C4-2B (cell line): ENCODE data around the gene SEMA4D.

Experiments
- H3K27ac ChIP-seq: fragments of 450-650 bp; 2 replicates; pipeline ENCODE4 v1.5.1; 2017
- CTCF ChIP-seq: fragments of 450-650 bp; conservative IDR thresholded peaks from 2 replicates; pipeline ENCODE4 v1.5.1; 2017; ENCODE audit warnings: mild to moderate bottlenecking
- ZFX ChIP-seq: fragments of 450-650 bp; IDR thresholded peaks from 2 replicates; pipeline ENCODE4 v1.6.1; 2017

SEMA4D gene

DNA sequence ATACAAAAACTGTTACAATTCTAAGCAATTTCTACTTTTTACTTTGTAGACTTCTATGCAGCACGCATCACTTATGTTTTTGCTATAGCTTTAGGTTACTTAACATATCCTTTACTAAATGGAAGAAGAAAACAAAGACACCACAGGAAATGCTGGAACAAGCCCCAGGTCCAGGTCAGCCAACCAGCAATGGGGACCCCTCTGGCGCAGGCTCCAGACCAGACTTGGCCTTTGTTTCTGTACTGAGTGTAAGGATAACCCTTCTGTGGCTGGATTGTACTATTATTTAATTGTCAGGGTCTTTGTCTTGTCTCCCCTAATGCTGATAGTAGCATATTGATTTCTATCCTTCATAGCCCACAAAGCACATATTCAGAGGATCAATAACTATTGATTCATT lies 4.2 kb downstream of the SEMA4D start:
- H3K27ac ChIP-seq = no peak overlapping the region
- no peak for TF ChIP-seq CTCF
- TF ChIP-seq ZFX = no peak

DNA sequence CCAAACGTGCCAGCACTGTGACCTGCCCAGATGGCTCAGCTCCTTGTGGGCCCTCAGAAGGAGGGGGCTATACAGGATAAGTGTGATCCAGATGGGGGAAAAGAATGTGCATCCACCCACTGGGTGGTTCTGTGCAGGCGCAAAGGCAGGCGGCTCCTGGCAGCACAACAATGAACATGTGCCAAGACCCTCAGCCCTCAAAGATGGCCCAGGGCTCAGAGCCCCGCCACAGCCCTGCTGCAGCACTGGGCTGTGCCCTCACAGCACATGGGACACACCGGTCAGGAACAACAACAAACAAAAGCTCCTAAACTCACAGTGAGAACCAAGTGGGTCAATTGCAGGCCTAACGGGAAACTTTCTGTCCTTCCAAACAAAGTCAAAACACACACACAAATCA lies 4.7 kb downstream of the SEMA4D start:
- no peak overlapping the region for H3K27ac ChIP-seq
- TF ChIP-seq CTCF = no peak
- TF ChIP-seq ZFX = no peak

- H3K27ac ChIP-seq = no peak overlapping the region
Measured at GRCh38 chr9:89492586-89492985, 5.3 kb downstream of the SEMA4D start.

GRCh38 chr9:89491694-89492093 lies 6.2 kb downstream of the SEMA4D start:
- no peak overlapping the region for H3K27ac ChIP-seq
- TF ChIP-seq CTCF = no peak
- no peak for TF ChIP-seq ZFX

More at GRCh38 chr9:89492586-89492985, 5.3 kb downstream of the SEMA4D start:
- TF ChIP-seq ZFX (no peak), CTCF (no peak)

- H3K27ac ChIP-seq = no peak overlapping the region
- no peak for TF ChIP-seq ZFX
- TF ChIP-seq CTCF = no peak
Measured at GRCh38 chr9:89489548-89490530, 8.1 kb downstream of the SEMA4D start.

DNA sequence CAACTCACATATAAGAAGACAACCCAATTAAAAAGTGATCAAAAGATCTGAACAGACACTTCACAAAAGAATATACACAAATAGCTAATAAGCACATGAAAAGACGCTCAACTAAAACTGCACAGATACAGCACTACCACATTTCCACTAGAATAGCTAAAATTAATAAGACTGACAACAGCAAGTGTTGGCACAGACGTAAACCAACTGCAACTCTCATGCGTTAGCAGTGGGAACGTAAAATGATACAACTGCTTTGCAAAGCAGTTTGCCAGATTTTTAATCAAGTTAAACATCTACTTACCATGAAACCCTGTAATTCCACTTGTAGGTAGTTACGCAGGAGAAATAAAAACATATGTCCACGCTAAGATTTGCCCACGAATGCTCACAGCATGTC lies 9.0 kb downstream of the SEMA4D start:
- H3K27ac ChIP-seq = no peak overlapping the region
- TF ChIP-seq CTCF (no peak), ZFX (no peak)

- TF ChIP-seq ZFX (no peak), CTCF (no peak)
- H3K27ac ChIP-seq = no peak overlapping the region
Measured at GRCh38 chr9:89488131-89488530, 9.8 kb downstream of the SEMA4D start.
